DMS153 treated with DMSO at 0.1 percent for 48 hours (cell line): ENCODE results near the gene IGF1R.

Experiments used
- DNase-seq: peaks from one replicate; lab custom pipeline; 2025; ENCODE audit not compliant: unreplicated experiment; lab: John Stamatoyannopoulos, UW

IGF1R gene

GRCh38 chr15:98743177-98743576 is 94.8 kb downstream of the IGF1R start:
- DNase-seq: no peak

- no peak for DNase-seq
These were observed 96.2 kb downstream of the IGF1R start for GRCh38 chr15:98744506-98744905.

GRCh38 chr15:98745179-98745578 is 96.8 kb downstream of the IGF1R start:
- DNase-seq: no peak

GRCh38 chr15:98745650-98746374 is 97.5 kb downstream of the IGF1R start:
- no peak for DNase-seq

GRCh38 chr15:98746375-98747155 is 98.2 kb downstream of the IGF1R start:
- no peak for DNase-seq

- no peak for DNase-seq
These were observed 103.4 kb downstream of the IGF1R start for GRCh38 chr15:98751767-98752166.

GRCh38 chr15:98753726-98754656 is 105.7 kb downstream of the IGF1R start:
- no peak for DNase-seq

- no peak for DNase-seq
These were observed 106.3 kb downstream of the IGF1R start for GRCh38 chr15:98754657-98755022.

- DNase-seq: no peak
These were observed 106.8 kb downstream of the IGF1R start for GRCh38 chr15:98755138-98755537.

- no peak for DNase-seq
These were observed 107.4 kb downstream of the IGF1R start for GRCh38 chr15:98755781-98756180.

GRCh38 chr15:98758224-98758623 is 109.9 kb downstream of the IGF1R start:
- DNase-seq: no peak

GRCh38 chr15:98759277-98759676 is 110.9 kb downstream of the IGF1R start:
- DNase-seq: no peak

GRCh38 chr15:98760112-98760826 is 111.9 kb downstream of the IGF1R start:
- DNase-seq: no peak

GRCh38 chr15:98760975-98761374 is 112.6 kb downstream of the IGF1R start:
- no peak for DNase-seq

GRCh38 chr15:98763179-98763578 is 114.8 kb downstream of the IGF1R start:
- no peak for DNase-seq

- no peak for DNase-seq
These were observed 116.0 kb downstream of the IGF1R start for GRCh38 chr15:98764291-98764690.

GRCh38 chr15:98765610-98766009 is 117.3 kb downstream of the IGF1R start:
- DNase-seq: no peak

GRCh38 chr15:98767692-98768091 is 119.4 kb downstream of the IGF1R start:
- DNase-seq: no peak

- no peak for DNase-seq
These were observed 121.5 kb downstream of the IGF1R start for GRCh38 chr15:98769867-98770266.

- no peak for DNase-seq
These were observed 122.6 kb downstream of the IGF1R start for GRCh38 chr15:98770984-98771383.

- no peak for DNase-seq
These were observed 123.2 kb downstream of the IGF1R start for GRCh38 chr15:98771541-98771940.
